ENCODE data around the gene FAM20C.

Gene FAM20C

GRCh38 chr7:217781-218180, 25.4 kb downstream of the FAM20C start:
- DNase-seq, result no peak
- in situ Hi-C loops (cut with MboI; ENCODE audit: low pct_unique_long_range_greater_than_20kb, low sequenced_read_pairs), result no loop called here

DNA sequence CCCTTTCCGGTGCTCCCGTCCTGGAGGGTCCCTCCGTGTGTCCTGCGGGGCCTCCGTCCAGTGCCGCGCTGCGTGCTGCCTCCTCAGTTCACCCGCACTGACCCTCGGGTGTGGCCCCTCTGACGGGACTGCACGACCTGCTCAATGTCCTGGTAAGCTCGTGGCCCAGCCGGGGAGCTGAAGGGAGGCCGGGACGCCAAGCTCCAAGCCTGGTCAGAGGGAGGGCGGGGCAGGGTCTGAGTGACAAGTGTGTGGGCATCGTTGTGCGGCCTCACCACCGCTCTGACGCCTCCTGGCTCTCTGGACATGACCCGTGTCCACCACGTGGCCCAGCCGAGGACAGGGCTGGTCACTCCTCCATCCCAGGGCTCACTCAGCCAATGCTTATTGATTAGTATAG, 25.9 kb downstream of the FAM20C start:
- in situ Hi-C loops (cut with MboI; ENCODE audit: low pct_unique_long_range_greater_than_20kb, low sequenced_read_pairs), result no loop called here
- DNase-seq, result no peak

GRCh38 chr7:218896-219580, 26.7 kb downstream of the FAM20C start:
- DNase-seq, result no peak
- in situ Hi-C loops (cut with MboI; ENCODE audit: low pct_unique_long_range_greater_than_20kb, low sequenced_read_pairs), result no loop called here

DNA sequence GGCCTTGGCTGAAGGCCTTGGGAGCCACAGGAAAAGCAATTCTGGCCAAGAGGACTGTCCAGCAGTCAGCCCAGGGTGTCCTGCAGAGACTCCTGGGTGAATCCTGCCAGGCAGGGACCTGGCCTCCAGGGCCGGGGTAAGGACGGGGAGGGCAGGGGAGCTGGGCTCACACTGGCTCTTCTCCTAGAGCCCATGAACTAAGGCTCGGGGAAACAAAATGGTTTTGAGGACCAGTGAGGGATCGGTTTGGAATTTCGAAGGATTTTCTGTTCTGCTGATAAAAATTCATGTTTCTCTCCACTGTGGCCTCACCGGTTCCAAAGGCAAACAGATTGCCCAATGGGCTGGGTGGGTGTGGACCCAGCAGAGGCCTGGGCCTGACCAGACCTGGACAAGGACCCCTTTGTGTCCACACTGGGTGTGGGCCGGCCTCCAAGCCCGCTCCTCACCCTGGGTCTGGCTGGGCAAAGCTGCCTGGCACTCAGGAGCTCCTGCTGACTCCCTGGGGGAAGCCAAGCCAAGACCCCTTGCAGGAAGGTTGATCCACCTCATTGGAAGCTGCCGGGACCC, 27.3 kb downstream of the FAM20C start:
- in situ Hi-C loops (cut with MboI; ENCODE audit: low pct_unique_long_range_greater_than_20kb, low sequenced_read_pairs), result no loop called here
- no peak for DNase-seq

- in situ Hi-C loops (cut with MboI; ENCODE audit: low pct_unique_long_range_greater_than_20kb, low sequenced_read_pairs), result no loop called here
- no peak for DNase-seq
Observed at GRCh38 chr7:220151-220841, 27.9 kb downstream of the FAM20C start.

DNA sequence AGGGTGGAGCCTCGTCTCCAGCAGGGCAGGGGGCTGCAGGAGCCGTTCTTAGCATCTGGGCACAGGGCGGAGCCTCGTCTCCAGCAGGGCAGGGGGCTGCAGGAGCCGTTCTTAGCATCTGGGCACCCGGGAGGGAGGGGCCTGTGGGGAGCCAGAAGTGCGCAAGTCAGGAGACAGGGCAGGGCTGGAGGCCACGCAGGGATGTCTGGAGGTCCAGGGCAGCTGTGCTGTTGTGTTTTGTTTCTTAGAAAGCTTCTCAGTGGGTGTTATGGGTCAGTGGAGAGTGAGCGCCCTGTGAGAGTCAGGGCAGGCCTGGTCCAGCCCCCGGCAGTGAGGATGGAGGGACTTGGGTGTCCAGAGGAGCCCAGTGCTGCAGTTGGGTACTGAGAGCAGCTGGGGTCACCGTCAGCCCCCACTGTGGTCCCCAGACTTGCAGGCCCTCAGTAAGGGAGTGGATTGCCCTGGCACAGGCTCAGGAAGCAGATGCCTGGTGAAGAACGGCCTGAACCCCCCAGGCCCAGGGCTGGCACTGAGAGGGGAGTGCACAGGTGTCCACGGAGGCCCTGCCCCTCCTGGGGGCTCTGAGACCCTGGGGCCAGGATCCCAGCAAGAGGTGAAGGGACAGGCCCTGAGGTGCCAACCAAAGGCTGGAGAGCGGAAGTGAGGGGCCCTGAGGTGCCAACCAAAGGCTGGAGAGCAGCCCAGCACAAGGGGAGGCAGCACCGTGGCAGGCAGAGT, 29.8 kb downstream of the FAM20C start:
- no peak for DNase-seq
- in situ Hi-C loops (cut with MboI; ENCODE audit: low pct_unique_long_range_greater_than_20kb, low sequenced_read_pairs), result no loop called here

GRCh38 chr7:222716-223041, 30.3 kb downstream of the FAM20C start:
- no peak for DNase-seq
- in situ Hi-C loops (cut with MboI; ENCODE audit: low pct_unique_long_range_greater_than_20kb, low sequenced_read_pairs), result no loop called here

DNA sequence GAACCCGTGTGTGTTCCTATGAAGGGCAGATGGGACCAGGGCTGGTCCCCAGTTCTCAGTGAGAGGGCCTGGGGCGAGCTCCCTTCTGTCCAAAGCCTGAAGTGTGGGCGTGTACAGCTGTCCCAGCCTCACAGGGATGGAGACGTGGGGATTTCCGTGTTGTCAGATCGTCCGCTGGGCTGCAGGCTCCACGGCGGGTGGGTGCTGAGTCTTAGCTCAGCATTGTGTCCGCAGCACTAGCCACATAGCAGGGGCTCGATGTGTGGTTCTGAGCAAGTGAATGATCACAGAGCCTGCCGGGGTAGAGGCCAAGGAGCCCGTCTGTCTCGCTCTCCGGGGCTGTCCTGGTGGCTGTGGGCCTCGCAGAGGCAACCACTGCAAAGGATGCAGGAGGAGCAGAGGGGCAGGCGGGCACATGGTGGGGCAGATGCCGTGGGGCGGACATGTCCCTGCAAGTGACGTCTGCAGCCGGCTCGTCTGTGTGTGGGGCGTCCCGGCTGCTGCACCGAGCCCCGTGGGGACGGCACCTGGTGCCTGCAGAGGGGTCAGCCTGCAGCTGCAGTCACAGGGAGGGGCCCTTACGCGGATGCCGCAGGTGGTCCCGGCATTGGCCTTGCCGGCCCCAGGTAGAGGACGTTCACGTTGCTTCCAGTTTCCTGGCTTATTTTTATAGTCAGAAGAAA, 30.9 kb downstream of the FAM20C start:
- no peak for DNase-seq
- in situ Hi-C loops (cut with MboI; ENCODE audit: low pct_unique_long_range_greater_than_20kb, low sequenced_read_pairs), result no loop called here

DNA sequence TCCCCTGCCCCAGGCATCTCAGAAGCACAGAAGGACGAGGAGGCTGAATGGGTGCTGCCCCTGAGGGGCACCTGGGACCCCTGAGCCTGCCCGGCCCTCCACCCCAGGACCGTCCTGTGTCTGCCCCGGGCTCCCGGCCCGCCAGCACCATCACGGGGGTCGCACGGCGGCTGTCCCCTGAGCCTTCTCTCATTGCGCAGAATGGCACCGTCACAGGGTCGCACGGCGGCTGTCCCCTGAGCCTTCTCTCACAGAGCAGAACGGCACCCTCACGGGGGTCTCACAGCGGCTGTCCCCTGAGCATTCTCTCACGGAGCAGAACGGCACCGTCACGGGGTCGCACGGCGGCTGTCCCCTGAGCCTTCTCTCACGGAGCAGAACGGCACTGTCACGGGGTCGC, 31.5 kb downstream of the FAM20C start:
- DNase-seq, result no peak
- in situ Hi-C loops (cut with MboI; ENCODE audit: low pct_unique_long_range_greater_than_20kb, low sequenced_read_pairs), result no loop called here

- no peak for DNase-seq
- in situ Hi-C loops (cut with MboI; ENCODE audit: low pct_unique_long_range_greater_than_20kb, low sequenced_read_pairs), result no loop called here
Observed at GRCh38 chr7:226281-226895, 34.0 kb downstream of the FAM20C start.

- no peak for DNase-seq
- in situ Hi-C loops (cut with MboI; ENCODE audit: low pct_unique_long_range_greater_than_20kb, low sequenced_read_pairs), result no loop called here
Observed at GRCh38 chr7:227926-228325, 35.6 kb downstream of the FAM20C start.

- DNase-seq, result no peak
- in situ Hi-C loops (cut with MboI; ENCODE audit: low pct_unique_long_range_greater_than_20kb, low sequenced_read_pairs), result no loop called here
Observed at GRCh38 chr7:228610-229009, 36.2 kb downstream of the FAM20C start.

- DNase-seq, result no peak
- in situ Hi-C loops (cut with MboI; ENCODE audit: low pct_unique_long_range_greater_than_20kb, low sequenced_read_pairs), result no loop called here
Observed at GRCh38 chr7:229184-229964, 37.0 kb downstream of the FAM20C start.

- in situ Hi-C loops (cut with MboI; ENCODE audit: low pct_unique_long_range_greater_than_20kb, low sequenced_read_pairs), result no loop called here
- DNase-seq, result no peak
Observed at GRCh38 chr7:230274-230673, 37.9 kb downstream of the FAM20C start.

GRCh38 chr7:231030-231857, 38.9 kb downstream of the FAM20C start:
- in situ Hi-C loops (cut with MboI; ENCODE audit: low pct_unique_long_range_greater_than_20kb, low sequenced_read_pairs), result no loop called here
- DNase-seq, result no peak

GRCh38 chr7:231858-232246, 39.5 kb downstream of the FAM20C start:
- no peak for DNase-seq
- in situ Hi-C loops (cut with MboI; ENCODE audit: low pct_unique_long_range_greater_than_20kb, low sequenced_read_pairs), result no loop called here

GRCh38 chr7:232410-233248, 40.3 kb downstream of the FAM20C start:
- DNase-seq, result no peak
- in situ Hi-C loops (cut with MboI; ENCODE audit: low pct_unique_long_range_greater_than_20kb, low sequenced_read_pairs), result no loop called here
